Heart left ventricle (tissue), 13 donors: ENCODE measurements around the gene GALNT12.

Experiments
- CTCF ChIP-seq, 12 donors: fragments of 200-600 bp; sonication (generic) in 4 of 12; IDR thresholded peaks; one replicate each; pipeline versions ENCODE4 v1.5.0 to v1.8.0; 2018 to 2022; ENCODE audit warnings: antibody characterized with exemption in 12 of 12, mild to moderate bottlenecking in 5 of 12
- POLR2A ChIP-seq, 2 donors: fragments of 450-650 bp; IDR thresholded peaks; one replicate each; pipeline ENCODE4 v1.6.1; 2017; ENCODE audit warnings: antibody characterized with exemption in 2 of 2, mild to moderate bottlenecking in 2 of 2, moderate library complexity in 2 of 2
- donor health status: ischemic (EF 13 %, LVEDD 7.1; RV severe dilation, severe dysfunction).
- donor health status: DM: no; HTN: yes; CAD: no.
- donor health status: DM: no; HTN: no; CAD: no.
- donor health status: ischemic (EF 25% LVEDD 6.9; RV normal size, moderate dysfunction).
- donor health status: ischemic (EF 25% LVEDD 5.7; RV mildly dilated, moderate dysfunction).
- donor health status: ischemic (EF 35%, LVEDD 5.7; RV mildly dilated, moderate dysfunction).
- donor health status: nonischemic (EF 11% LVEDD 7.7; RV severe dilation, severe dysfunction).
- donor health status: DM: yes; HTN: yes; CAD: no.
- donor health status: PGD.
- donor health status: ischemic (EF 29% LVEDD 5.4; RV normal size, mild dysfunction).
- donor health status: nonischemic (EF 23%, LVEDD 6.1; RV moderate dilation, normal function).

- TF ChIP-seq CTCF (IDR thresholded peaks at IDR 0.05) (no peak), POLR2A (IDR thresholded peaks at IDR 0.05) (no peak)
Observed at GRCh38 chr9:98793031-98793430, 14.4 kb upstream of the GALNT12 start.
